HepG2 (cell line): Measurements from ENCODE around the gene TMEM45A. TPM values are rescaled to one million over a fixed set of nuclear protein-coding genes. Genes with fewer than 3 reads are reported as not detected.

ENCODE experiments used
- AHR ChIP-seq: IDR thresholded peaks from 2 replicates; pipeline ENCODE4 v1.6.1; 2018; ENCODE audit warnings: missing genetic modification reagents, missing compliant biosample characterization
- CBX5 ChIP-seq: sonication (generic); formaldehyde crosslinking; IDR thresholded peaks from 2 replicates; pipeline ENCODE4 v1.4.0; 2020; ENCODE audit warnings: missing genetic modification reagents, borderline replicate concordance
- CHD4 ChIP-seq: fragments of 200-600 bp; sonication (generic); IDR thresholded peaks from 2 replicates; pipeline ENCODE4 v1.7.0; 2017; ENCODE audit warnings: mild to moderate bottlenecking, low read length, borderline replicate concordance
- HDAC2 ChIP-seq: sonication (generic); formaldehyde crosslinking; IDR thresholded peaks from 2 replicates; pipeline ENCODE4 v1.4.0; 2020; ENCODE audit warnings: missing genetic modification reagents
- ISL2 ChIP-seq: sonication (generic); formaldehyde crosslinking; IDR thresholded peaks from 2 replicates; pipeline ENCODE4 v1.5.0; 2020; ENCODE audit warnings: missing genetic modification reagents
- MED13 ChIP-seq: sonication (generic); formaldehyde crosslinking; IDR thresholded peaks from 2 replicates; pipeline ENCODE4 v1.5.0; 2020; ENCODE audit warnings: missing genetic modification reagents
- NPAS2 ChIP-seq: sonication (generic); formaldehyde crosslinking; IDR thresholded peaks from 2 replicates; pipeline ENCODE4 v1.8.0; 2022; ENCODE audit warnings: mild to moderate bottlenecking, missing genetic modification reagents, borderline replicate concordance
- PHF8 ChIP-seq: sonication (generic); formaldehyde crosslinking; IDR thresholded peaks from 2 replicates; pipeline ENCODE4 v1.5.0; 2020; ENCODE audit warnings: missing genetic modification reagents
- RORA ChIP-seq: sonication (generic); formaldehyde crosslinking; IDR thresholded peaks from 2 replicates; pipeline ENCODE4 v1.5.0; 2020; ENCODE audit warnings: mild to moderate bottlenecking, missing genetic modification reagents, moderate library complexity
- SOX5 ChIP-seq: IDR thresholded peaks from 2 replicates; pipeline ENCODE4 v1.6.1; 2016; ENCODE audit warnings: borderline replicate concordance
- SOX6 ChIP-seq, 2 experiments: fragments of 450-650 bp in 1 of 2; sonication (generic) in 1 of 2; formaldehyde crosslinking in 1 of 2; IDR thresholded peaks; 2 replicates each; pipeline versions ENCODE4 v1.4.0 to v1.6.1; 2017 to 2020; ENCODE audit warnings: antibody characterized with exemption in 1 of 2, mild to moderate bottlenecking in 1 of 2, missing genetic modification reagents in 1 of 2
- WIZ ChIP-seq: sonication (generic); formaldehyde crosslinking; IDR thresholded peaks from 2 replicates; pipeline ENCODE4 v1.5.1; 2020; ENCODE audit warnings: mild to moderate bottlenecking, missing genetic modification reagents
- ZNF263 ChIP-seq: sonication (generic); formaldehyde crosslinking; IDR thresholded peaks from 2 replicates; pipeline ENCODE4 v1.4.0; 2020; ENCODE audit warnings: missing genetic modification reagents
- ZNF451 ChIP-seq: sonication (generic); formaldehyde crosslinking; IDR thresholded peaks from 2 replicates; pipeline ENCODE4 v1.5.0; 2020; ENCODE audit warnings: mild to moderate bottlenecking, missing genetic modification reagents
- ZNF780A ChIP-seq: sonication (generic); formaldehyde crosslinking; IDR thresholded peaks from 2 replicates; pipeline ENCODE4 v1.8.0; 2022; ENCODE audit warnings: mild to moderate bottlenecking, missing genetic modification reagents, moderate library complexity
- ZSCAN25 ChIP-seq: sonication (generic); formaldehyde crosslinking; IDR thresholded peaks from 2 replicates; pipeline ENCODE4 v1.8.0; 2022; ENCODE audit warnings: mild to moderate bottlenecking, missing genetic modification reagents
- polyA plus RNA-seq, 8 experiments: library from polyadenylated mRNA; depleted of rRNA in 3 of 8; stranded (reverse) in 7 of 8; unstranded in 1 of 8; fragments of >200 nt; fragmentation: Illumina TruSeq in 4 of 8; extraction: Trizol in 4 of 8; gene quantifications; 2 replicates each; pipeline versions ENCODE4 v1.2.1 to v1.2.3, GENCODE V29; 2011 to 2016; ENCODE audit warnings: low read depth in 4 of 8, missing spikeins in 1 of 8, mixed read lengths in 1 of 8; ENCODE audit not compliant: insufficient read depth in 1 of 8
- total RNA-seq, 5 experiments: library from RNA; depleted of rRNA; stranded (reverse); fragments of >200 nt; fragmentation: Illumina TruSeq; extraction: Trizol; gene quantifications; 2 replicates each; pipeline ENCODE4 v1.2.3, GENCODE V29; 2016; ENCODE audit warnings: low read depth in 1 of 5
- TF ChIP-seq, protein P1 (sequence below): sonication (generic); formaldehyde crosslinking; IDR thresholded peaks from 2 replicates; pipeline ENCODE4 v1.5.1; 2020; ENCODE audit warnings: mild to moderate bottlenecking, missing genetic modification reagents
- TF ChIP-seq, protein P2 (sequence below): sonication (generic); formaldehyde crosslinking; IDR thresholded peaks from 2 replicates; pipeline ENCODE4 v1.9.0; 2021; ENCODE audit warnings: missing genetic modification reagents, borderline replicate concordance
- TF ChIP-seq, protein P3 (sequence below): sonication (generic); formaldehyde crosslinking; conservative IDR thresholded peaks from 2 replicates; pipeline ENCODE4 v1.4.0; 2020; ENCODE audit warnings: missing genetic modification reagents
- TF ChIP-seq, protein P4 (sequence below): sonication (generic); formaldehyde crosslinking; IDR thresholded peaks from 2 replicates; pipeline ENCODE4 v1.8.0; 2022; ENCODE audit warnings: missing genetic modification reagents, mild to moderate bottlenecking, inconsistent platforms, borderline replicate concordance

Gene TMEM45A
- total and polyA plus RNA-seq, 2 of the 13 experiments (the other 11 are each of a cell fraction or from before 2014, with no cell fraction given) = 14.8 to 38.5 TPM

DNA sequence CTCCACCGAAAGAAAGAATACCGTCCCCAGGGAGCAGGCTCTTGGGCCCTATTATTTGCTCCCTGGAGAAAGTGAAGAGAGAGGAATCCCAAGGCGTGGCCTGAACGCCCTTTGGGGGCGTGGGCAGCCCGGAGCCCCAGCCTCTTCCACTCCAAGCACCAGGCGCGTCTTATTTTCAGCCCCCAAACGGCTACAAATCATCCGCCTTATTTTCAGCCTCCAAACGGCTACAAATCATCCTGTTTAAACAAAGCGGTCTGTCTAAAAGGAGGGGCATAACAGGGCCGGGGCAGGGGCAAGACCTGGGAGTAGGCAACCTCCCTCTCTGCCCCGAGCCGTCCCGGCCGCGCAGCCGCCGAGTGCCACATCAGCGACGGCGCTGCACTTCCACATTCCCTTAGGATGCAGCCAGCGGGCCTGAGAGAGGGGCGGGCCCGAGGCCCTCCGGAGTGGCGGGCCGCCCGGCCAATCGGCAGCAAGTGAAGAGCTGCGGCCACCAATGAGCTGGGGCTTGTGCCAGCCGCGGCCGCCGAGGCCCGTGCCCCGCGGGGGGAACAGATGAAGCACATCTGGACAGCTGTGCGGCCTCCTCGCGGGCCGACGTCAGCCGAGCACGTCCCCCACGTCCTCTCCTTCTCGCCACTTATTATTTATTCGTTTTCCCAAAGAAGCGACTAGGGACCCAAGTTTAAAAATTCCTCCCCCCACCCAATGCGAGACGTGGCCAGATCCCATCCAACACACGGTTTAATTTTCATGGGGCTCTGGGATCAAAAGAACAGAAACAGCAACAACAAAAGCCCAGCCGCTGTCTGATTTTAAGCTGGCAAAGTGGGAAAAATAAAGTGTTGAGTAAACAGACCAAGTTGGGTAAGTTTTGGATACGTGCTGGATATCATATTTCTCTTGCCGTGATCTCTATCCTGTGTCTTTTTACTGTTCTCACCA is at the start of gene TMEM45A (continued):
- TF ChIP-seq, protein P1, sequence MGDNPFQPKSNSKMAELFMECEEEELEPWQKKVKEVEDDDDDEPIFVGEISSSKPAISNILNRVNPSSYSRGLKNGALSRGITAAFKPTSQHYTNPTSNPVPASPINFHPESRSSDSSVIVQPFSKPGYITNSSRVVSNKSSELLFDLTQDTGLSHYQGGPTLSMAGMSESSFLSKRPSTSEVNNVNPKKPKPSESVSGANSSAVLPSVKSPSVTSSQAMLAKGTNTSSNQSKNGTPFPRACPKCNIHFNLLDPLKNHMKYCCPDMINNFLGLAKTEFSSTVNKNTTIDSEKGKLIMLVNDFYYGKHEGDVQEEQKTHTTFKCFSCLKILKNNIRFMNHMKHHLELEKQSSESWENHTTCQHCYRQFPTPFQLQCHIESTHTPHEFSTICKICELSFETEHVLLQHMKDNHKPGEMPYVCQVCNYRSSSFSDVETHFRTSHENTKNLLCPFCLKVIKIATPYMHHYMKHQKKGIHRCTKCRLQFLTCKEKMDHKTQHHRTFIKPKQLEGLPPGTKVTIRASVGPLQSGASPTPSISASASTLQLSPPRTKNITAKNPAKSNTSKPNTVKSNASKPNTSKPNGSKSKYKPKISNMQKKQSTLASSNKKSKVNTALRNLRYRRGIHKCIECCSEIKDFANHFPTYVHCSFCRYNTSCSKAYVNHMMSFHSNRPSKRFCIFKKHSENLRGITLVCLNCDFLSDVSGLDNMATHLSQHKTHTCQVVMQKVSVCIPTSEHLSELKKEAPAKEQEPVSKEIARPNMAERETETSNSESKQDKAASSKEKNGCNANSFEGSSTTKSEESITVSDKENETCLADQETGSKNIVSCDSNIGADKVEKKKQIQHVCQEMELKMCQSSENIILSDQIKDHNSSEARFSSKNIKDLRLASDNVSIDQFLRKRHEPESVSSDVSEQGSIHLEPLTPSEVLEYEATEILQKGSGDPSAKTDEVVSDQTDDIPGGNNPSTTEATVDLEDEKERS = no peak
- no peak for TF ChIP-seq ZNF780A (CRISPR knock-in tag)
- TF ChIP-seq, protein P2, sequence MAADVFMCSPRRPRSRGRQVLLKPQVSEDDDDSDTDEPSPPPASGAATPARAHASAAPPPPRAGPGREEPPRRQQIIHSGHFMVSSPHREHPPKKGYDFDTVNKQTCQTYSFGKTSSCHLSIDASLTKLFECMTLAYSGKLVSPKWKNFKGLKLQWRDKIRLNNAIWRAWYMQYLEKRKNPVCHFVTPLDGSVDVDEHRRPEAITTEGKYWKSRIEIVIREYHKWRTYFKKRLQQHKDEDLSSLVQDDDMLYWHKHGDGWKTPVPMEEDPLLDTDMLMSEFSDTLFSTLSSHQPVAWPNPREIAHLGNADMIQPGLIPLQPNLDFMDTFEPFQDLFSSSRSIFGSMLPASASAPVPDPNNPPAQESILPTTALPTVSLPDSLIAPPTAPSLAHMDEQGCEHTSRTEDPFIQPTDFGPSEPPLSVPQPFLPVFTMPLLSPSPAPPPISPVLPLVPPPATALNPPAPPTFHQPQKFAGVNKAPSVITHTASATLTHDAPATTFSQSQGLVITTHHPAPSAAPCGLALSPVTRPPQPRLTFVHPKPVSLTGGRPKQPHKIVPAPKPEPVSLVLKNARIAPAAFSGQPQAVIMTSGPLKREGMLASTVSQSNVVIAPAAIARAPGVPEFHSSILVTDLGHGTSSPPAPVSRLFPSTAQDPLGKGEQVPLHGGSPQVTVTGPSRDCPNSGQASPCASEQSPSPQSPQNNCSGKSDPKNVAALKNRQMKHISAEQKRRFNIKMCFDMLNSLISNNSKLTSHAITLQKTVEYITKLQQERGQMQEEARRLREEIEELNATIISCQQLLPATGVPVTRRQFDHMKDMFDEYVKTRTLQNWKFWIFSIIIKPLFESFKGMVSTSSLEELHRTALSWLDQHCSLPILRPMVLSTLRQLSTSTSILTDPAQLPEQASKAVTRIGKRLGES (CRISPR knock-in tag) = 0 out of 2 replicates have a peak, but pooled peaks have one; percentile 33
- no peak for TF ChIP-seq RORA (CRISPR knock-in tag)
- peak; percentile 58; the same call in 1 of the 2 replicates for TF ChIP-seq ZNF263 (CRISPR knock-in tag)
- no peak for TF ChIP-seq SOX6 (IDR thresholded peaks at IDR 0.05)
- TF ChIP-seq SOX6 (CRISPR knock-in tag; IDR thresholded peaks at IDR 0.05) = peak; percentile 71
- TF ChIP-seq WIZ = no peak
- TF ChIP-seq SOX5 (CRISPR knock-in tag) = no peak
- no peak for TF ChIP-seq CHD4
- TF ChIP-seq, protein P3, sequence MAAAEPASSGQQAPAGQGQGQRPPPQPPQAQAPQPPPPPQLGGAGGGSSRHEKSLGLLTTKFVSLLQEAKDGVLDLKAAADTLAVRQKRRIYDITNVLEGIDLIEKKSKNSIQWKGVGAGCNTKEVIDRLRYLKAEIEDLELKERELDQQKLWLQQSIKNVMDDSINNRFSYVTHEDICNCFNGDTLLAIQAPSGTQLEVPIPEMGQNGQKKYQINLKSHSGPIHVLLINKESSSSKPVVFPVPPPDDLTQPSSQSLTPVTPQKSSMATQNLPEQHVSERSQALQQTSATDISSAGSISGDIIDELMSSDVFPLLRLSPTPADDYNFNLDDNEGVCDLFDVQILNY (CRISPR knock-in tag) = no peak
- 0 out of 2 replicates have a peak, but pooled peaks have one; percentile 32 for TF ChIP-seq ZSCAN25 (CRISPR knock-in tag)
- TF ChIP-seq, protein P4, sequence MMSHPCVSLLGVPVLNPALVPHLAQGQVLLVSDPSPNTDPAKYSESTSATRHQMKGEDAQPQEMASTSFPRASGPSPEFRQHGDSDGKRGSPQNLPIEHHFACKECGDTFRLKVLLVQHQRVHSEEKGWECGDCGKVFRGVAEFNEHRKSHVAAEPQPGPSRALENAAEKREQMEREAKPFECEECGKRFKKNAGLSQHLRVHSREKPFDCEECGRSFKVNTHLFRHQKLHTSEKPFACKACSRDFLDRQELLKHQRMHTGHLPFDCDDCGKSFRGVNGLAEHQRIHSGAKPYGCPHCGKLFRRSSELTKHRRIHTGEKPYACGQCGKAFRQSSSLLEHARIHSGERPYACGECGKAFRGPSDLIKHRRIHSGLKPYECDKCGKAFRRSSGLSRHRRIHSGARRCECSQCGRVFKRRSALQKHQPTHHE (CRISPR knock-in tag) = no peak
- peak; percentile 49; the same call in 1 of the 2 replicates for TF ChIP-seq CBX5
- peak; percentile 67; the same call in 1 of the 2 replicates for TF ChIP-seq MED13 (CRISPR knock-in tag)
- TF ChIP-seq HDAC2 (CRISPR knock-in tag) = peak; percentile 44
- TF ChIP-seq ZNF451 (CRISPR knock-in tag) = no peak
- TF ChIP-seq PHF8 (CRISPR knock-in tag) = peak; percentile 88
- no peak; the same call in 1 of the 2 replicates for TF ChIP-seq AHR (CRISPR knock-in tag)
- no peak for TF ChIP-seq NPAS2 (CRISPR knock-in tag)
- TF ChIP-seq ISL2 (CRISPR knock-in tag) = peak; percentile 62; the same call in 1 of the 2 replicates
